ENCODE measurements around the gene RBMS1. TPM values are rescaled to one million over a fixed set of nuclear protein-coding genes. Genes with fewer than 3 reads are reported as not detected.

RBMS1 gene
- total RNA-seq, 2 donors from 2014 or later: 18.8 to 22.8 TPM

- Histone ChIP-seq H3K4me1 (replicated peaks) (no peaks in the 10 kb centered on the region), H3K27ac (no peak overlapping the region), H3K27me3 (replicated peaks; ENCODE audit: insufficient read depth) (no peaks in the 10 kb centered on the region), H3K4me3 (no peak overlapping the region), H3K9me3 (no peaks in the 10 kb centered on the region), H3K36me3 (no peaks in the 10 kb centered on the region)
- TF ChIP-seq POLR2A (IDR thresholded peaks at IDR 0.05) (no peak), POLR2AphosphoS5 (IDR thresholded peaks at IDR 0.05) (no peak), CTCF (IDR thresholded peaks at IDR 0.05) (no peak)
- WGBS: 60% methylated on average over 1 of the region's 1 CpG
- intact Hi-C loops (cut with DNase I): no loop called here
- DNase-seq (ENCODE audit: low spot score): no peak
Measured at GRCh38 chr2:160267692-160268091, 225.9 kb downstream of the RBMS1 start.

GRCh38 chr2:160267022-160267421 lies 226.6 kb downstream of the RBMS1 start:
- H3K4me3 ChIP-seq: no peak overlapping the region
- WGBS: 95% methylated on average over 4 of the region's 4 CpGs
- H3K36me3 ChIP-seq: no peaks in the 10 kb centered on the region
- no peaks in the 10 kb centered on the region for H3K27me3 ChIP-seq (replicated peaks; ENCODE audit: insufficient read depth)
- intact Hi-C loops (cut with DNase I): no loop called here
- TF ChIP-seq CTCF (IDR thresholded peaks at IDR 0.05): no peak
- TF ChIP-seq POLR2A (IDR thresholded peaks at IDR 0.05): no peak
- no peak for TF ChIP-seq POLR2AphosphoS5 (IDR thresholded peaks at IDR 0.05)
- no peaks in the 10 kb centered on the region for H3K9me3 ChIP-seq
- H3K4me1 ChIP-seq (replicated peaks): no peaks in the 10 kb centered on the region
- no peak for DNase-seq (ENCODE audit: low spot score)
- no peak overlapping the region for H3K27ac ChIP-seq

GRCh38 chr2:160266037-160266551 lies 227.5 kb downstream of the RBMS1 start:
- no peak for TF ChIP-seq CTCF (IDR thresholded peaks at IDR 0.05)
- no peak for TF ChIP-seq POLR2A (IDR thresholded peaks at IDR 0.05)
- TF ChIP-seq POLR2AphosphoS5 (IDR thresholded peaks at IDR 0.05): no peak
- Histone ChIP-seq H3K27ac (no peak overlapping the region), H3K27me3 (replicated peaks; ENCODE audit: insufficient read depth) (no peaks in the 10 kb centered on the region), H3K9me3 (no peaks in the 10 kb centered on the region), H3K36me3 (no peaks in the 10 kb centered on the region), H3K4me3 (no peak overlapping the region), H3K4me1 (replicated peaks) (no peaks in the 10 kb centered on the region)
- intact Hi-C loops (cut with DNase I): no loop called here
- DNase-seq (ENCODE audit: low spot score): no peak
- WGBS: 74% methylated on average over 7 of the region's 7 CpGs

- no peak overlapping the region for H3K4me3 ChIP-seq
- intact Hi-C loops (cut with DNase I): no loop called here
- H3K27ac ChIP-seq: no peak overlapping the region
- H3K36me3 ChIP-seq: no peaks in the 10 kb centered on the region
- H3K4me1 ChIP-seq (replicated peaks): no peaks in the 10 kb centered on the region
- no peak for DNase-seq (ENCODE audit: low spot score)
- TF ChIP-seq POLR2AphosphoS5 (IDR thresholded peaks at IDR 0.05): no peak
- no peak for TF ChIP-seq POLR2A (IDR thresholded peaks at IDR 0.05)
- no peak for TF ChIP-seq CTCF (IDR thresholded peaks at IDR 0.05)
- no peaks in the 10 kb centered on the region for H3K9me3 ChIP-seq
- 94% methylated on average over 1 of the region's 1 CpG for WGBS
- no peaks in the 10 kb centered on the region for H3K27me3 ChIP-seq (replicated peaks; ENCODE audit: insufficient read depth)
Measured at GRCh38 chr2:160264308-160264707, 229.3 kb downstream of the RBMS1 start.

GRCh38 chr2:160261732-160262131 lies 231.9 kb downstream of the RBMS1 start:
- intact Hi-C loops (cut with DNase I): no loop called here
- TF ChIP-seq POLR2A (IDR thresholded peaks at IDR 0.05): no peak
- no peak for TF ChIP-seq CTCF (IDR thresholded peaks at IDR 0.05)
- no peak for TF ChIP-seq POLR2AphosphoS5 (IDR thresholded peaks at IDR 0.05)

More at GRCh38 chr2:160261732-160262131, 231.9 kb downstream of the RBMS1 start:
- Histone ChIP-seq H3K27ac (no peak overlapping the region), H3K9me3 (no peaks in the 10 kb centered on the region), H3K36me3 (no peaks in the 10 kb centered on the region), H3K4me1 (replicated peaks) (no peaks in the 10 kb centered on the region), H3K4me3 (no peak overlapping the region), H3K27me3 (replicated peaks; ENCODE audit: insufficient read depth) (no peaks in the 10 kb centered on the region)
- WGBS: 82% methylated on average over 2 of the region's 2 CpGs
- no peak for DNase-seq (ENCODE audit: low spot score)
